Parathyroid adenoma (tissue), 2 donors: ENCODE results near the gene MON1A.

Experiments
- H2AFZ ChIP-seq: fragments of 300-600 bp; sonication (generic); one replicate; pipeline ENCODE4 v1.7.0; 2017; ENCODE audit warnings: antibody characterized with exemption, mild to moderate bottlenecking
- H3K27ac ChIP-seq: fragments of 300-600 bp; sonication (generic); one replicate; pipeline ENCODE4 v1.7.0; 2017
- H3K27me3 ChIP-seq: fragments of 300-600 bp; sonication (generic); one replicate; pipeline ENCODE4 v1.7.0; 2017; ENCODE audit warnings: low read length; ENCODE audit not compliant: control insufficient read depth, insufficient read depth
- H3K36me3 ChIP-seq: fragments of 300-600 bp; sonication (generic); one replicate; pipeline ENCODE4 v1.7.0; 2017; ENCODE audit warnings: low read length; ENCODE audit not compliant: control insufficient read depth, insufficient read depth
- H3K4me1 ChIP-seq: fragments of 300-600 bp; sonication (generic); one replicate; pipeline ENCODE4 v1.7.0; 2017; ENCODE audit warnings: control low read depth
- H3K4me2 ChIP-seq: fragments of 300-600 bp; sonication (generic); one replicate; pipeline ENCODE4 v1.7.0; 2017; ENCODE audit warnings: low read length
- H3K4me3 ChIP-seq: fragments of 300-600 bp; sonication (generic); one replicate; pipeline ENCODE4 v1.7.0; 2017; ENCODE audit warnings: low read depth, low read length
- H3K79me2 ChIP-seq: fragments of 300-600 bp; sonication (generic); one replicate; pipeline ENCODE4 v1.7.0; 2017; ENCODE audit warnings: control low read depth
- H3K9ac ChIP-seq: fragments of 300-600 bp; sonication (generic); one replicate; pipeline ENCODE4 v1.7.0; 2017; ENCODE audit warnings: mild to moderate bottlenecking
- H3K9me3 ChIP-seq: fragments of 300-600 bp; sonication (generic); one replicate; pipeline ENCODE4 v1.7.0; 2017; ENCODE audit warnings: low read length; ENCODE audit not compliant: control insufficient read depth
- TF ChIP-seq, protein P1 (sequence below): fragments of 300-600 bp; sonication (generic); IDR thresholded peaks from one replicate; pipeline ENCODE4 v1.7.0; 2017; ENCODE audit warnings: antibody characterized with exemption, mild to moderate bottlenecking
- donor health status: primary hyperparathyroidism.

Gene MON1A

DNA sequence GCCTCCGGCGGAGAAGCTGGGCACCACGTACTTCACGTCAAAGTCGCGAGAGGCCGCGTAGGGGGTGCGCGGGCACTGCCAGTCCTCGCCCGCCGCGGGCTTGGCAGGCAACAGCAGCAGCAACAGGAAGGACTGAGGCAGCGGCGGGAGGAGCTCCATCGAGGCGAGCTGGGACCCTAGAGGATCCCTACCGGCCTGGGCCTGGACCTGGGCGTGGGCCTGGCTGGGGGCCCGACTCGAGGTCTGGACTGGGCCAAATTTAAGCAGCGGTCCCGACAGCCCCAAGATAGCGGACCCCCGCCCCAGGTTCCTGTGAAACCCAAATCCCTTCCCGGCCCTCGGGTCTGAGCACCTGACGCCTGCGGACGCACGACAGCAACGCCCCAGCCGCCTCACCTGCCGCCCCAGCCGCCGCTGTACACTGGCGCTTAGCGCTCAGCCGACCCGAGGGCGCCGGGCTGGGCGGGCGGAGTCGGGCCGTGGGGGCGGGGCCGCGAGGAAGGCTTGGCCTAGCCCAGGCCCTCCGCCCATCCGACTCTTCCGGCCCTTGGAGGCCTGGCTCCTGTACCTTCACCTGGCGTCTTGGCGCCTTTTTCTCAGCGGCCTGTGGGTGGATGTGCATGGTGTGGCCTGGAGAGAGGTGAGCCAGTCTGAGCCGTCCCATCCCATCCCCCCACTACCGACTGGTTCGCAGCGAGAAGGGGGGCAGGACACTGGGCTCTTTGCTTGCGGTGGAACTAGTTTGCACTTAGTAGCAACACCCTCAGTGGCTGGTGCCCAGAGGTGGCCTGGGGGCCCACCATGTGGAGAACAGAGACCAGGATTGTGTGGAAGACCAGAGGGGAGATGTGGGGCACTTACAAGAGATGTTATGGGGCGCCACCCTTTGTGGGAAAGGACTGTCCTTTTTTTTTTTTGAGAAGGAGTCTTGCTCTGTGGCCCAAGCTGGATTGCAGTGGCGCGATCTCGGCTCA, 25.9 kb downstream of the MON1A start, which contains the start of gene MST1R:
Gene MST1R, minus strand, starts transcription at position 423 of the 974 bp plus-strand sequence. Its CDS starts 264 bp downstream, at position 159.
- Histone ChIP-seq H3K4me3 (no peak within 1 kb of the TSS), H3K79me2 (no peaks in the 10 kb centered on the region), H3K27ac (no peak within 1 kb of the TSS), H3K4me1 (peaks cover 10% of the 10 kb centered on the region), H3K27me3 (no peaks in the 10 kb centered on the region), H3K36me3 (no peaks in the 10 kb centered on the region), H3K9ac (no peak within 1 kb of the TSS), H3K4me2 (peak within 1 kb of the TSS; percentile 49), H3K9me3 (no peaks in the 10 kb centered on the region), H2AFZ (peak within 1 kb of the TSS; percentile 48)
- TF ChIP-seq, protein P1, sequence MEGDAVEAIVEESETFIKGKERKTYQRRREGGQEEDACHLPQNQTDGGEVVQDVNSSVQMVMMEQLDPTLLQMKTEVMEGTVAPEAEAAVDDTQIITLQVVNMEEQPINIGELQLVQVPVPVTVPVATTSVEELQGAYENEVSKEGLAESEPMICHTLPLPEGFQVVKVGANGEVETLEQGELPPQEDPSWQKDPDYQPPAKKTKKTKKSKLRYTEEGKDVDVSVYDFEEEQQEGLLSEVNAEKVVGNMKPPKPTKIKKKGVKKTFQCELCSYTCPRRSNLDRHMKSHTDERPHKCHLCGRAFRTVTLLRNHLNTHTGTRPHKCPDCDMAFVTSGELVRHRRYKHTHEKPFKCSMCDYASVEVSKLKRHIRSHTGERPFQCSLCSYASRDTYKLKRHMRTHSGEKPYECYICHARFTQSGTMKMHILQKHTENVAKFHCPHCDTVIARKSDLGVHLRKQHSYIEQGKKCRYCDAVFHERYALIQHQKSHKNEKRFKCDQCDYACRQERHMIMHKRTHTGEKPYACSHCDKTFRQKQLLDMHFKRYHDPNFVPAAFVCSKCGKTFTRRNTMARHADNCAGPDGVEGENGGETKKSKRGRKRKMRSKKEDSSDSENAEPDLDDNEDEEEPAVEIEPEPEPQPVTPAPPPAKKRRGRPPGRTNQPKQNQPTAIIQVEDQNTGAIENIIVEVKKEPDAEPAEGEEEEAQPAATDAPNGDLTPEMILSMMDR = no peak

- H3K4me3 ChIP-seq = no peak overlapping the region
- peaks cover 10% of the 10 kb centered on the region for H3K4me1 ChIP-seq
- no peak overlapping the region for H3K27ac ChIP-seq
- H2AFZ ChIP-seq = no peak overlapping the region
- H3K9me3 ChIP-seq = no peaks in the 10 kb centered on the region
- no peak overlapping the region for H3K4me2 ChIP-seq
- no peaks in the 10 kb centered on the region for H3K79me2 ChIP-seq
- no peaks in the 10 kb centered on the region for H3K36me3 ChIP-seq
- TF ChIP-seq, protein P1 = no peak
- no peak overlapping the region for H3K9ac ChIP-seq
- H3K27me3 ChIP-seq = no peaks in the 10 kb centered on the region
Observed at GRCh38 chr3:49902511-49903345, 26.9 kb downstream of the MON1A start.

DNA sequence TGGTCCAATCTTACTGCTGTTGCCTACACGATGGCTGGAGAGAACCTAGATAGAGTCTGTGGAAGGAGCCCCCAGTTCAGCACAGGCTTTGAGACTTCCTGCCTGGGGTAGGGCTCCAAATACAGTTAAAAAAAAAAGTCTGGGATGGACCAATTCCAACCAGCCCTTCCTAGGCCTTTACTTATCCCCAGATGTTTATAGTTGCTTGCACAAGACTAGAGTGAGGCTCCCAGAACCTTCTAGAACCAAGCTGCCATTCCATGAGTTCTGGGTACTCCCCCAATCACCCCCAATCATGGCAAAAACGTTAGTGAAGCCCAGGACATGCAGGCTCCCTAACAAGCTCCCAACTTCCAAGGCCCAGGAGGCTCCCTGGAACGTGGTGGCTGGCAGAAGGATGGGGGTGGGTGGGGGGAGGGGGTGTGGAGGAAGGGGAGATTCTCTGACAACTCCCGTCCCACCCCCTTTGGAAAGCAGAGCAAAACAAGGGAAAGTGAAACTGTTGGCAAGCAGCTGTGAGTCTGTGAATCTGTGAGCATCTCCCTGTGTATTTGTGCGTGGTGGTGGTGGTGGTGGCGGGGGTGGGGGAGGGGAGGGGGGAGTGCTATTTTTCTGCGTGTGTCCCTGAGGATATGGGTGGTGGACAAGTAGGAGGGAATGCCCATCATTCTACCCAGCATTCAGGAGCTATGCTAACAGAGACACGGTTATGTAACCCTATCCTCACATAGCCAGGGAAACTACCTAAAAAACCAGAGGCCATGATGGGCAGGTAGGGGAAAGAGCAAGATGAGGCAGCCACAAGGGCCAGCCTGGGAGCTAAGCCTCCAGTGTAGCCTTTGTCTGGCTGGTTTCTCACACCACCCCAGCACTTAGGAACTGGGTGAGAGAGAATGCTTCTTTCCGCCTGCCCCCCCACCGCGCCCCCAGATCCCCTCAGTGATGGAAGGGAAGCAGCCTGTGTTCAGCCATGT, 28.0 kb downstream of the MON1A start:
- Histone ChIP-seq H3K4me3 (no peak overlapping the region), H3K9ac (no peak overlapping the region), H3K9me3 (no peaks in the 10 kb centered on the region), H3K27me3 (no peaks in the 10 kb centered on the region), H3K27ac (no peak overlapping the region), H2AFZ (no peak overlapping the region), H3K4me1 (peaks cover 9% of the 10 kb centered on the region), H3K79me2 (no peaks in the 10 kb centered on the region), H3K36me3 (no peaks in the 10 kb centered on the region), H3K4me2 (no peak overlapping the region)
- TF ChIP-seq, protein P1 = no peak

- Histone ChIP-seq H3K4me3 (no peak overlapping the region), H3K9me3 (no peaks in the 10 kb centered on the region), H2AFZ (no peak overlapping the region), H3K4me1 (no peaks in the 10 kb centered on the region), H3K27ac (no peak overlapping the region), H3K27me3 (no peaks in the 10 kb centered on the region), H3K4me2 (no peak overlapping the region), H3K79me2 (no peaks in the 10 kb centered on the region), H3K36me3 (no peaks in the 10 kb centered on the region), H3K9ac (no peak overlapping the region)
- TF ChIP-seq, protein P1 = no peak
Observed at GRCh38 chr3:49900491-49901153, 29.0 kb downstream of the MON1A start.
